ENCODE measurements around the gene EMD.

DNA sequence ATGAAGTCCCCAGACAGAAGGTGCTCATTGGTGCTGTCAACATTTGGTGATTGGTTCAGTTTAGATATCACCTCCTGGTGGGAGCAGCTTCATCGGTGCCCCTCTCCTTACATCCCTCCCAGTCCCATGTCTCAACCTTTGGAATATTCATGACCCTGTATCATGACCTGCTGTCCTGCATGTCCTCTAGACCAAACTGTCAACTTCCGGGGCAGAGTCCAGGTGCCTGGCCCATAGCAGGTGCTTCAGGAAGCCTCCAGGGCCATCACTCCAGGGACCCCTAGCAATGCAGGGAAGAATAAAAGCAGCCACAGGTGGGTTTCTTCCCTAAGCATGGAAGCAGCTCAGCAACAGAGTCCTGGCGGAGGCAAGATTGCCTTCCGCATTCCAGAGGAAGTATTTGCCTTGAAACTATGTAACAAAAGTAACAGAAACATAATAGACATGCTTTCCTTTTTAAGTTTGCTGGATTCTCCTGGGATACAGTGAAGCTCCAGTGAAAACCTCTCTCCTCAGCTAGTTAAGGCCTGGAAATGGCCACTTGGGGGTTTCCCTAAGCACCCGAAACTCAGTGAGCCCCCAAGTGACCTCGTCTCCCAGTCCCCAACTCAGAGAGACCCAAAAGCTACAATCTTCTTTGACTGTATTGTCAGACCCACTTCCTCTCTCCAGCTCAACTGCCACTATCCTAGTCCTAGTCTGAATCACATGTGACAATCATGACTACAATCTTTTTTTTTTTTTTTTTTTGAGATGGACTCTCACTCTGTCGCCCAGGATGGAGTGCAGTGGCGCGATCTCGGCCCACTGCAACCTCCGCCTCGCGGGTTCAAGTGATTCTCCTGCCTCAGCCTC is 48.0 kb downstream of the EMD start:
- TF ChIP-seq, protein P1, sequence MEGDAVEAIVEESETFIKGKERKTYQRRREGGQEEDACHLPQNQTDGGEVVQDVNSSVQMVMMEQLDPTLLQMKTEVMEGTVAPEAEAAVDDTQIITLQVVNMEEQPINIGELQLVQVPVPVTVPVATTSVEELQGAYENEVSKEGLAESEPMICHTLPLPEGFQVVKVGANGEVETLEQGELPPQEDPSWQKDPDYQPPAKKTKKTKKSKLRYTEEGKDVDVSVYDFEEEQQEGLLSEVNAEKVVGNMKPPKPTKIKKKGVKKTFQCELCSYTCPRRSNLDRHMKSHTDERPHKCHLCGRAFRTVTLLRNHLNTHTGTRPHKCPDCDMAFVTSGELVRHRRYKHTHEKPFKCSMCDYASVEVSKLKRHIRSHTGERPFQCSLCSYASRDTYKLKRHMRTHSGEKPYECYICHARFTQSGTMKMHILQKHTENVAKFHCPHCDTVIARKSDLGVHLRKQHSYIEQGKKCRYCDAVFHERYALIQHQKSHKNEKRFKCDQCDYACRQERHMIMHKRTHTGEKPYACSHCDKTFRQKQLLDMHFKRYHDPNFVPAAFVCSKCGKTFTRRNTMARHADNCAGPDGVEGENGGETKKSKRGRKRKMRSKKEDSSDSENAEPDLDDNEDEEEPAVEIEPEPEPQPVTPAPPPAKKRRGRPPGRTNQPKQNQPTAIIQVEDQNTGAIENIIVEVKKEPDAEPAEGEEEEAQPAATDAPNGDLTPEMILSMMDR (IDR thresholded peaks at IDR 0.05) = no peak
- TF ChIP-seq EZH2phosphoT487 (IDR thresholded peaks at IDR 0.05) = no peak
- TF ChIP-seq EZH2 (IDR thresholded peaks at IDR 0.05) = no peak

All from neural progenitor cell (in vitro differentiated cells).